Esophagus muscularis mucosa (tissue), 4 donors: Measurements from ENCODE around the gene FANCD2OS.
"Not testable (repeated sequence)": the region's sequence is repeated elsewhere in the genome, so short reads cannot be mapped to it uniquely, and the experiment has no call there.

ENCODE experiments used
- EP300 ChIP-seq: sonication (generic); formaldehyde crosslinking; IDR thresholded peaks from one replicate; pipeline ENCODE4 v1.6.1; 2017; ENCODE audit warnings: antibody characterized with exemption
- POLR2A ChIP-seq: fragments of 450-650 bp; IDR thresholded peaks from one replicate; pipeline ENCODE4 v1.6.1; 2017; ENCODE audit warnings: antibody characterized with exemption, moderate library complexity, mild to moderate bottlenecking, low read depth
- POLR2AphosphoS5 ChIP-seq, 2 donors: sonication (generic); formaldehyde crosslinking; IDR thresholded peaks; one replicate each; pipeline ENCODE4 v1.6.1; 2017; ENCODE audit warnings: antibody characterized with exemption in 2 of 2
- TF ChIP-seq, protein P1 (sequence below), 3 experiments: fragments of 200-600 bp in 2 of 3; fragments of 450-650 bp in 1 of 3; sonication (generic) in 2 of 3; IDR thresholded peaks; one replicate each; pipeline ENCODE4 v1.5.1; 2017 to 2019; ENCODE audit warnings: antibody characterized with exemption in 3 of 3, mild to moderate bottlenecking in 2 of 3, moderate library complexity in 1 of 3

DNA sequence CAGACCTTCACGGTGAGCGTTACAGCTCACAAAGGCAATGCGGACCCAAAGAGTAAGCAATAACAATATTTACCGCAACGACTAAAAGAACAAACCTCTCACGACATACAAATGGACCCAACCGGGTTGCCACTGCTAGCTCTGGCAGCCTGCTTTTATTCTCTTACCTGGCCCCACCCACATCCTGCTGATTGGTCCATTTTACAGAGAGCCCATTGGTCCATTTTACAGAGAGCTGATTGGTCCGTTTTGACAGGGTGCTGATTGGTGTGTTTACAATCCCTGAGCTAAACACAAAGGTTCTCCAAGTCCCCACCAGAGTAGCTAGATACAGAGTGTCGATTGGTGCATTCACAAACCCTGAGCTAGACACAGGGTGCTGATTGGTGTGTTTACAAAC, 27.8 kb upstream of the FANCD2OS start:
- not testable (repeated sequence) for TF ChIP-seq POLR2AphosphoS5 (IDR thresholded peaks at IDR 0.05); EP300; POLR2A
- TF ChIP-seq, protein P1, sequence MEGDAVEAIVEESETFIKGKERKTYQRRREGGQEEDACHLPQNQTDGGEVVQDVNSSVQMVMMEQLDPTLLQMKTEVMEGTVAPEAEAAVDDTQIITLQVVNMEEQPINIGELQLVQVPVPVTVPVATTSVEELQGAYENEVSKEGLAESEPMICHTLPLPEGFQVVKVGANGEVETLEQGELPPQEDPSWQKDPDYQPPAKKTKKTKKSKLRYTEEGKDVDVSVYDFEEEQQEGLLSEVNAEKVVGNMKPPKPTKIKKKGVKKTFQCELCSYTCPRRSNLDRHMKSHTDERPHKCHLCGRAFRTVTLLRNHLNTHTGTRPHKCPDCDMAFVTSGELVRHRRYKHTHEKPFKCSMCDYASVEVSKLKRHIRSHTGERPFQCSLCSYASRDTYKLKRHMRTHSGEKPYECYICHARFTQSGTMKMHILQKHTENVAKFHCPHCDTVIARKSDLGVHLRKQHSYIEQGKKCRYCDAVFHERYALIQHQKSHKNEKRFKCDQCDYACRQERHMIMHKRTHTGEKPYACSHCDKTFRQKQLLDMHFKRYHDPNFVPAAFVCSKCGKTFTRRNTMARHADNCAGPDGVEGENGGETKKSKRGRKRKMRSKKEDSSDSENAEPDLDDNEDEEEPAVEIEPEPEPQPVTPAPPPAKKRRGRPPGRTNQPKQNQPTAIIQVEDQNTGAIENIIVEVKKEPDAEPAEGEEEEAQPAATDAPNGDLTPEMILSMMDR (IDR thresholded peaks at IDR 0.05) = not testable (repeated sequence)
